Left ventricle myocardium inferior (tissue), 1 donor: ENCODE data around the gene GBA3. TPM values are rescaled to one million over a fixed set of nuclear protein-coding genes. Genes with fewer than 3 reads are reported as not detected.

Source experiments
- DNase-seq: peaks from one replicate; pipeline ENCODE4 v3.0.0-alpha.2; 2020
- H3K27ac ChIP-seq: fragments of 200-600 bp; replicated peaks from 2 replicates; pipeline ENCODE4 v1.8.0; 2021
- H3K27me3 ChIP-seq: fragments of 200-600 bp; 2 replicates; pipeline ENCODE4 v1.8.0; 2021; ENCODE audit warnings: low read depth
- H3K36me3 ChIP-seq: fragments of 200-600 bp; 2 replicates; pipeline ENCODE4 v1.8.0; 2021
- H3K4me1 ChIP-seq: fragments of 200-600 bp; 2 replicates; pipeline ENCODE4 v1.8.0; 2021
- H3K4me3 ChIP-seq: fragments of 200-600 bp; 2 replicates; pipeline ENCODE4 v1.8.0; 2021; ENCODE audit warnings: mild to moderate bottlenecking, moderate library complexity
- H3K9me3 ChIP-seq: fragments of 200-600 bp; replicated peaks from 2 replicates; pipeline ENCODE4 v1.8.0; 2021
- intact Hi-C: fragments of 100-400 bp; cut with micrococcal nuclease; formaldehyde crosslinking; loops from one replicate; pipeline ENCODE4 v1.11.0; 2022
- total RNA-seq: library from RNA; stranded (reverse); fragmentation: NEBNext Ultra II Directional; extraction: Animal tissue kit (Norgen Biotek cat#: 25700); gene quantifications from one replicate; pipeline ENCODE4 v1.2.1, GENCODE V29; 2021
- TF ChIP-seq, protein P1 (sequence below): fragments of 200-600 bp; IDR thresholded peaks from 2 replicates; pipeline ENCODE4 v1.8.0; 2021; ENCODE audit warnings: antibody characterized with exemption, mild to moderate bottlenecking, borderline replicate concordance
- donor health status: DM: no; HTN: yes; CAD: no; lungs with severe emphysema.

Gene GBA3
- total RNA-seq, 1 donor from 2014 or later = not detected

DNA sequence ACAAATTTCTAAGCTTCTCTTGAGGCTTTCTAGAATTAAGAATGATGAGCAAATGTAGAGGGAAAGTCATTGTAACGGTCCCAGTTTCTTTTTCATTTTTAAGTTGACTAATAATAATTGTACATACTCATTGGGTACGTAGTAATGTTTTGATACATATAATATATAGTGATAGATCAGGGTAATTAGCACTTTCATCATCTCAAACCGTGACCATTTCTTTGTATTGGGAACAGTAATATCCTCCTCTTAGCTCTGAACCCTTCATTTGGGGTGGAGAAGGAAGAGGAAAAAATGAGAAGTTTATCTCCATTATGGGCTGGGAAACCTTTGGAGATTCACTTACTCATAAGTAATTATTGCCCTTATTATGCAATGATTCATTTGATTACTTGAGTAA is 39.0 kb upstream of the GBA3 start:
- no peak overlapping the region for H3K4me3 ChIP-seq
- H3K27ac ChIP-seq = no peak overlapping the region
- no peaks in the 10 kb centered on the region for H3K9me3 ChIP-seq
- no peaks in the 10 kb centered on the region for H3K4me1 ChIP-seq
- no peak for DNase-seq
- TF ChIP-seq, protein P1, sequence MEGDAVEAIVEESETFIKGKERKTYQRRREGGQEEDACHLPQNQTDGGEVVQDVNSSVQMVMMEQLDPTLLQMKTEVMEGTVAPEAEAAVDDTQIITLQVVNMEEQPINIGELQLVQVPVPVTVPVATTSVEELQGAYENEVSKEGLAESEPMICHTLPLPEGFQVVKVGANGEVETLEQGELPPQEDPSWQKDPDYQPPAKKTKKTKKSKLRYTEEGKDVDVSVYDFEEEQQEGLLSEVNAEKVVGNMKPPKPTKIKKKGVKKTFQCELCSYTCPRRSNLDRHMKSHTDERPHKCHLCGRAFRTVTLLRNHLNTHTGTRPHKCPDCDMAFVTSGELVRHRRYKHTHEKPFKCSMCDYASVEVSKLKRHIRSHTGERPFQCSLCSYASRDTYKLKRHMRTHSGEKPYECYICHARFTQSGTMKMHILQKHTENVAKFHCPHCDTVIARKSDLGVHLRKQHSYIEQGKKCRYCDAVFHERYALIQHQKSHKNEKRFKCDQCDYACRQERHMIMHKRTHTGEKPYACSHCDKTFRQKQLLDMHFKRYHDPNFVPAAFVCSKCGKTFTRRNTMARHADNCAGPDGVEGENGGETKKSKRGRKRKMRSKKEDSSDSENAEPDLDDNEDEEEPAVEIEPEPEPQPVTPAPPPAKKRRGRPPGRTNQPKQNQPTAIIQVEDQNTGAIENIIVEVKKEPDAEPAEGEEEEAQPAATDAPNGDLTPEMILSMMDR = no peak
- H3K36me3 ChIP-seq = no peaks in the 10 kb centered on the region
- H3K27me3 ChIP-seq = no peaks in the 10 kb centered on the region
- intact Hi-C loops = no loop called here

DNA sequence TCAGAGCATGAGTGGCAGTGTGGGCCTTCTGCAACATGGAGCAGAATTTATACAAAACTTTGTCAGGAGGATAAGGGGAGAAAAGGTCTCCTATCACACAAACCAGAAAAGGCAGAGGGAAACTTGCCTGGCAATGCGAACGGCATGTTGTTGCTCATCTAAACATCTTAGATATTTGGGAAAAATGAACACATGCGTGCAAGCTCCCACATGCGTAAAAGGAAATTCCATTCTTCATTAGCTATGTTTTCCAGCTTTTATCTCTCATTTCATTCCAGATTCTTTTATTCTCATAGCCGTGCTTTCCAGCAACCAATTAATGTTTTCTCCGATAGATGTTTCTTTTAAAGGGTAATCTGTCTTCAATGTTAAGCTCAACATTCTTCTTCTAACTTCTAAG is 31.3 kb upstream of the GBA3 start:
- Histone ChIP-seq H3K4me3 (no peak overlapping the region), H3K4me1 (no peaks in the 10 kb centered on the region), H3K27ac (no peak overlapping the region), H3K9me3 (no peaks in the 10 kb centered on the region), H3K36me3 (no peaks in the 10 kb centered on the region), H3K27me3 (no peaks in the 10 kb centered on the region)
- intact Hi-C loops = no loop called here
- no peak for DNase-seq
- TF ChIP-seq, protein P1 = no peak

DNA sequence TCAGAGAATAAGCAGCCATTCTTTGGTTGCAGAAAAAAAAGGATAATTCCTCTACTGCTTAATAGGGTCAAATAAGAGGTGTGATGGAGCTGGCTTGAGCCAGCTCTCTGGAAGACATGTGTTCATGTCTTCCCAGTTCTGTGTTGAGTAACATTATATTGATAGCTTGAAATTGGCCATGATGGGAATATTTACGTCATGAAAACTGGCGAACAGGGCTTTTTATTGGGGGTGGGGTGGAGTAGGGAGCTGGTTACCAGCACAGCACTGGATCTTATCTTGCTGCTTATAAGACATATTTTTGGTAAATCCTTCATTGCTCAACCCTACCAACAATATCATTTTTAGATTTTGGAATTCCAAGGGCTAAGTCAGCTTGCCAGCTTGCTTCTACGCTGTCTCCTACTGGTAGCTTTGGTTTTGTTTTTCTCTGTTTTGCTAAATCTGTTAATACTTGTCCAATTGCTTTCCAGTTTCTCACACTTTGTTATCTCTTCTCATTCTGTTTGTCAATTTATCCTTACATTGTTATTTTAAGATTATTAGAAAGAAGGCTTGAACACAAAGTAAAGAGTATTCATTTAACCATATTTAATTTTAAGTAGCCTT is 25.3 kb upstream of the GBA3 start:
- Histone ChIP-seq H3K27ac (peak overlapping the region; percentile 7), H3K9me3 (no peaks in the 10 kb centered on the region), H3K4me3 (no peak overlapping the region), H3K27me3 (no peaks in the 10 kb centered on the region), H3K4me1 (peaks cover 5% of the 10 kb centered on the region), H3K36me3 (no peaks in the 10 kb centered on the region)
- DNase-seq = no peak
- intact Hi-C loops = no loop called here
- TF ChIP-seq, protein P1 = no peak

DNA sequence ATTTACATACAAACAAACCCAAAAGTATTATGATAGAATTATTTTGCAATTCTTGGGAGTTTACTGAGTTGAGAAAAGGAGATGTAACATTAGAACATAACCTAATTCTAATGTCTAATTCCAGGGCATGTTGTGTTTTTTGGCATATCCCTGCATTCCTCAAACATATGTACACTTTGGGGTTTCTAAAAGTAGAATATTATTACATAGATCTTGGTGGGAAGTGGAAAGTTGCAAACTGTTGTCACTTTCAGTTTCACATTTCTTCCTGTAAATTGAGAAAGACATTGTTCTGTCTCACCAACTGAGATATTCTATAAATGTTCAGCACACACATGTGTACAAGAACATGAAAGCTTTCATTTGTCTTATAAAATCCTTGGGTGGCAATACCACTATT is 24.4 kb upstream of the GBA3 start:
- intact Hi-C loops = no loop called here
- H3K4me3 ChIP-seq = no peak overlapping the region
- H3K9me3 ChIP-seq = no peaks in the 10 kb centered on the region
- peak overlapping the region; percentile 7 for H3K27ac ChIP-seq
- TF ChIP-seq, protein P1 = no peak
- DNase-seq = no peak
- H3K4me1 ChIP-seq = peaks cover 5% of the 10 kb centered on the region
- no peaks in the 10 kb centered on the region for H3K36me3 ChIP-seq
- no peaks in the 10 kb centered on the region for H3K27me3 ChIP-seq

DNA sequence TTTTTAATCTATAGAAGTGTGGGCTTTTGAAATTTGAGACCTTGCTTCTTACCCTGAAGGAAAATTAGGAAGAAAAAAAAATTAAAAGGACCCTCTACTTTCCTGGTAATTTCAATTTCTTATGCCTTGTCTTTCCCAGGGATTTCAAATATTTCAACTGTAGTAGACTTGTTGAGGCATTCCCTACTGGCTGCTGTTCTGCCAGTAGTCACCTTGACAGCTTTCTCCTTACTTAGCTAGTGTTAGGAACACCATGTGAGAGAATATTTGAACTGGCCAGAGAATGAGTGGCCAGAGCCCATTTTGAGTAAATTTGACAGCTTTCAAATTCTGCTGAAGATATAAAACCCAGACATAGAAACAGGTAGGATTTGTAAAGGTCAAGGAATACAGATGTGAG is 24.0 kb upstream of the GBA3 start:
- no peak overlapping the region for H3K4me3 ChIP-seq
- intact Hi-C loops = no loop called here
- TF ChIP-seq, protein P1 = no peak
- H3K36me3 ChIP-seq = no peaks in the 10 kb centered on the region
- DNase-seq = no peak
- H3K27ac ChIP-seq = no peak overlapping the region
- no peaks in the 10 kb centered on the region for H3K27me3 ChIP-seq
- H3K4me1 ChIP-seq = peaks cover 5% of the 10 kb centered on the region
- no peaks in the 10 kb centered on the region for H3K9me3 ChIP-seq
